GM18907 (cell line): ENCODE measurements around the gene SLC22A23.
"Not testable (repeated sequence)": the region's sequence is repeated elsewhere in the genome, so short reads cannot be mapped to it uniquely, and the experiment has no call there.

Experiments
- ATAC-seq: cut with Tn5 transposase; IDR thresholded peaks from one replicate; pipeline ENCODE4 v1.9.1; 2021; ENCODE audit warnings: mild to moderate bottlenecking, moderate library complexity; ENCODE audit not compliant: unreplicated experiment

The SLC22A23 gene

GRCh38 chr6:3252369-3252768 is 204.5 kb downstream of the SLC22A23 start:
- no peak for ATAC-seq

GRCh38 chr6:3251462-3252314 is 205.2 kb downstream of the SLC22A23 start:
- peak; percentile 76 for ATAC-seq

- ATAC-seq, result no peak
Measured at GRCh38 chr6:3250231-3250675, 206.6 kb downstream of the SLC22A23 start.

GRCh38 chr6:3249821-3250220 is 207.0 kb downstream of the SLC22A23 start:
- no peak for ATAC-seq

- ATAC-seq, result no peak
Measured at GRCh38 chr6:3247255-3248146, 209.3 kb downstream of the SLC22A23 start.

GRCh38 chr6:3245216-3245615 is 211.6 kb downstream of the SLC22A23 start:
- ATAC-seq, result no peak

- not testable (repeated sequence) for ATAC-seq
Measured at GRCh38 chr6:3244832-3245161, 212.1 kb downstream of the SLC22A23 start.

GRCh38 chr6:3244003-3244831 is 212.6 kb downstream of the SLC22A23 start:
- ATAC-seq, result no peak

- no peak for ATAC-seq
Measured at GRCh38 chr6:3242768-3243167, 214.1 kb downstream of the SLC22A23 start.

GRCh38 chr6:3241745-3242144 is 215.1 kb downstream of the SLC22A23 start:
- not testable (repeated sequence) for ATAC-seq

GRCh38 chr6:3240595-3240994 is 216.3 kb downstream of the SLC22A23 start:
- no peak for ATAC-seq

- no peak for ATAC-seq
Measured at GRCh38 chr6:3239110-3239830, 217.6 kb downstream of the SLC22A23 start.

- ATAC-seq, result no peak
Measured at GRCh38 chr6:3237761-3238662, 218.8 kb downstream of the SLC22A23 start.

GRCh38 chr6:3236005-3236404 is 220.8 kb downstream of the SLC22A23 start:
- no peak for ATAC-seq

GRCh38 chr6:3235486-3235885 is 221.4 kb downstream of the SLC22A23 start:
- no peak for ATAC-seq

GRCh38 chr6:3233904-3234303 is 222.9 kb downstream of the SLC22A23 start:
- ATAC-seq, result no peak

GRCh38 chr6:3233321-3233720 is 223.5 kb downstream of the SLC22A23 start:
- no peak for ATAC-seq

GRCh38 chr6:3232017-3232945 is 224.6 kb downstream of the SLC22A23 start:
- ATAC-seq, result no peak
